Stimulated activated naive CD4-positive, alpha-beta T cell (primary cell): ENCODE data around the gene SLAMF1.
A peak's percentile ranks its signal among the peaks of the same experiment; 100 is the strongest.
"Not testable (repeated sequence)": the region's sequence is repeated elsewhere in the genome, so short reads cannot be mapped to it uniquely, and the experiment has no call there.

Source experiments
- DNase-seq, 6 experiments: peaks; one replicate each; lab custom pipeline; 2025; lab: John Stamatoyannopoulos, UW

SLAMF1 gene

GRCh38 chr1:160640359-160641123 lies 6.3 kb downstream of the SLAMF1 start:
- peak in 1 of 6 experiments; percentile 25 for DNase-seq

- peak in 1 of 6 experiments; percentile 9 for DNase-seq
These were observed 7.2 kb downstream of the SLAMF1 start for GRCh38 chr1:160639652-160640051.

- DNase-seq = no peak
These were observed 7.9 kb downstream of the SLAMF1 start for GRCh38 chr1:160638926-160639325.

- DNase-seq = no peak
These were observed 8.3 kb downstream of the SLAMF1 start for GRCh38 chr1:160638540-160638857.

GRCh38 chr1:160637821-160638539 lies 8.9 kb downstream of the SLAMF1 start:
- peak in 4 of 6 experiments; percentile 11 to 78 (median 71) for DNase-seq

- no peak for DNase-seq
These were observed 9.8 kb downstream of the SLAMF1 start for GRCh38 chr1:160637065-160637464.

GRCh38 chr1:160636547-160636946 lies 10.3 kb downstream of the SLAMF1 start:
- no peak for DNase-seq

- no peak for DNase-seq
These were observed 10.8 kb downstream of the SLAMF1 start for GRCh38 chr1:160636076-160636475.

GRCh38 chr1:160634543-160635491 lies 12.0 kb downstream of the SLAMF1 start:
- DNase-seq = no peak

- peak in 2 of 6 experiments; percentile 14 to 30 for DNase-seq
These were observed 13.4 kb downstream of the SLAMF1 start for GRCh38 chr1:160633330-160633903.

GRCh38 chr1:160631983-160632625 lies 14.7 kb downstream of the SLAMF1 start:
- no peak for DNase-seq

- no peak for DNase-seq
These were observed 16.1 kb downstream of the SLAMF1 start for GRCh38 chr1:160630523-160631451.

GRCh38 chr1:160629286-160630210 lies 17.3 kb downstream of the SLAMF1 start:
- peak; percentile 65 to 95 (median 86) for DNase-seq

- peak; percentile 33 to 84 (median 63) for DNase-seq
These were observed 18.0 kb downstream of the SLAMF1 start for GRCh38 chr1:160628799-160629263.

GRCh38 chr1:160627677-160628289 lies 19.1 kb downstream of the SLAMF1 start:
- DNase-seq = not testable (repeated sequence)

- peak in 1 of 6 experiments; percentile 7 for DNase-seq
These were observed 20.1 kb downstream of the SLAMF1 start for GRCh38 chr1:160626509-160627342.

GRCh38 chr1:160625725-160626498 lies 20.9 kb downstream of the SLAMF1 start:
- peak in 1 of 6 experiments; percentile 7 for DNase-seq
